GM21529 (cell line): ENCODE measurements around the gene IGFBPL1.

Source experiments
- ATAC-seq: cut with Tn5 transposase; IDR thresholded peaks from one replicate; pipeline ENCODE4 v1.9.1; 2021; ENCODE audit not compliant: unreplicated experiment

Gene IGFBPL1

GRCh38 chr9:38423973-38424843 lies at the start of gene IGFBPL1:
Gene IGFBPL1 (minus strand): TSS chr9:38424454. CDS start chr9:38424424, 30 bp downstream.
- ATAC-seq, result no peak

- peak; percentile 60 for ATAC-seq
Measured at GRCh38 chr9:38472583-38473249, 48.5 kb upstream of the IGFBPL1 start.

- ATAC-seq, result no peak
Measured at GRCh38 chr9:38467404-38467803, 43.1 kb upstream of the IGFBPL1 start.

- no peak for ATAC-seq
Measured at GRCh38 chr9:38453835-38454234, 29.6 kb upstream of the IGFBPL1 start.

- ATAC-seq, result no peak
Measured at GRCh38 chr9:38451162-38451561, 26.9 kb upstream of the IGFBPL1 start.

- no peak for ATAC-seq
Measured at GRCh38 chr9:38447703-38448102, 23.4 kb upstream of the IGFBPL1 start.

- peak; percentile 96 for ATAC-seq
Measured at GRCh38 chr9:38445154-38446043, 21.1 kb upstream of the IGFBPL1 start.

- ATAC-seq, result no peak
Measured at GRCh38 chr9:38443597-38443996, 19.3 kb upstream of the IGFBPL1 start.

- ATAC-seq, result no peak
Measured at GRCh38 chr9:38443181-38443580, 18.9 kb upstream of the IGFBPL1 start.

- no peak for ATAC-seq
Measured at GRCh38 chr9:38442473-38443096, 18.3 kb upstream of the IGFBPL1 start.

GRCh38 chr9:38441347-38442085 lies 17.3 kb upstream of the IGFBPL1 start:
- no peak for ATAC-seq

- ATAC-seq, result no peak
Measured at GRCh38 chr9:38440516-38440915, 16.3 kb upstream of the IGFBPL1 start.

GRCh38 chr9:38439916-38440301 lies 15.7 kb upstream of the IGFBPL1 start:
- ATAC-seq, result no peak

- no peak for ATAC-seq
Measured at GRCh38 chr9:38439291-38439915, 15.1 kb upstream of the IGFBPL1 start.

GRCh38 chr9:38437193-38437823 lies 13.1 kb upstream of the IGFBPL1 start:
- no peak for ATAC-seq

- ATAC-seq, result no peak
Measured at GRCh38 chr9:38436708-38437107, 12.5 kb upstream of the IGFBPL1 start.

- no peak for ATAC-seq
Measured at GRCh38 chr9:38435521-38435920, 11.3 kb upstream of the IGFBPL1 start.

- no peak for ATAC-seq
Measured at GRCh38 chr9:38434853-38435252, 10.6 kb upstream of the IGFBPL1 start.

GRCh38 chr9:38434365-38434764 lies 10.1 kb upstream of the IGFBPL1 start:
- ATAC-seq, result no peak
